Measurements from ENCODE around the gene SLC6A11. TPM values are rescaled to one million over a fixed set of nuclear protein-coding genes. Genes with fewer than 3 reads are reported as not detected.

Gene SLC6A11
- total and polyA plus RNA-seq, 2 of the 8 experiments (the other 6 are each of a cell fraction or from before 2014, with no cell fraction given) = 0.78 to 1.5 TPM

DNA sequence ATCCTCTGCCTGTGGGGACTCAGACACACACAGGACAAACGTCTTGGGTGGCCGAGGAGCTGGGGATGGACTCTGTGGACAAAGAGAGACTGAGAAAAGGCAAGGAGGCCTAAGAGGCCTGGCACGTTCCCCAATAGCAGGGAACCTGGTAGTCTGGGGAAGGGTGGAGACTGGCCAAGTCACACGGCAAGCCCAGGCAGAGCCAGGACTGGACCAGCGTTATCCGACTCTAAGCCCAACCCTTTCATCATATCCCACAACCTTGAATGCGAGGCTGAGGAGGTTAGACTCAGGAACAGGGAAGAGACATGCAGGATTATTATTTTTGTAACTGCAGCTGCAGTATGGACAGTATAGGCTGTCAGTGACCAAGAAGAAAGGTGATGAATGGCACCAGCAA is 53.4 kb downstream of the SLC6A11 start (continued):
- TF ChIP-seq ATF2 (IDR thresholded peaks at IDR 0.05; ENCODE audit: low read length) = no peak
- TF ChIP-seq TAF1 (IDR thresholded peaks at IDR 0.05; ENCODE audit: low read depth, low read length) = no peak

All from H1 (cell line).